ENCODE results near the gene CHCHD5. TPM values are rescaled to one million over a fixed set of nuclear protein-coding genes. Genes with fewer than 3 reads are reported as not detected.

CHCHD5 gene
- total RNA-seq, 1 donor = 10.1 TPM

DNA sequence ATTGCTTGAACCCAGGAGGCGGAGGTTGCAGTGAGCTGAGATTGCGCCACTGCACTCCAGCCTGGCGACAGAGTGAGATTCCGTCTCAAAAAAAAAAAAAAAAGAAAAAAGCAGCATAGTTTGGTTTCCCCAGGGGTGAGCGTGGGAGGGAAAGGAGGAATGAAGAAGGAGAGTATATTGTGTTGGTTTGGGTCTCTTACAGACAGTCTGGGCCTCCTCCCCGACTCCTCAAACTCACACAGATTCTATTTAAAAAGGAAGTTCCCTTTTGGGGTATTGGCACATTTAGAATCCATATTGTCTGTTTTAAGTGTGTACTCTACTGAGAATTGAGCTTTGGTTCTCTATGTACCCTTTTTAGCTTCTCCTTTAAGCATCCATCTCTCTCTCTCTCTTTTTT is 34.0 kb downstream of the CHCHD5 start:
- Histone ChIP-seq H3K4me1 (ENCODE audit: insufficient read depth, low read length) (peaks cover 10% of the 10 kb centered on the region), H3K27ac (ENCODE audit: low read depth, low read length) (no peak overlapping the region), H3K36me3 (ENCODE audit: insufficient read depth, low read length) (no peaks in the 10 kb centered on the region), H3K79me2 (ENCODE audit: insufficient read depth, low read length) (no peaks in the 10 kb centered on the region), H3K27me3 (ENCODE audit: insufficient read depth, low read length) (no peaks in the 10 kb centered on the region), H2AFZ (ENCODE audit: low read length) (no peak overlapping the region), H3K9me3 (ENCODE audit: low read depth, low read length) (no peaks in the 10 kb centered on the region), H3K4me3 (ENCODE audit: insufficient read depth, low read length) (no peak overlapping the region), H3K4me2 (ENCODE audit: insufficient read depth, low read length) (no peak overlapping the region), H4K20me1 (ENCODE audit: insufficient read depth, low read length) (no peaks in the 10 kb centered on the region)
- no peak for DNase-seq (ENCODE audit: insufficient read length, low spot score, missing footprints)
- TF ChIP-seq, protein P1, sequence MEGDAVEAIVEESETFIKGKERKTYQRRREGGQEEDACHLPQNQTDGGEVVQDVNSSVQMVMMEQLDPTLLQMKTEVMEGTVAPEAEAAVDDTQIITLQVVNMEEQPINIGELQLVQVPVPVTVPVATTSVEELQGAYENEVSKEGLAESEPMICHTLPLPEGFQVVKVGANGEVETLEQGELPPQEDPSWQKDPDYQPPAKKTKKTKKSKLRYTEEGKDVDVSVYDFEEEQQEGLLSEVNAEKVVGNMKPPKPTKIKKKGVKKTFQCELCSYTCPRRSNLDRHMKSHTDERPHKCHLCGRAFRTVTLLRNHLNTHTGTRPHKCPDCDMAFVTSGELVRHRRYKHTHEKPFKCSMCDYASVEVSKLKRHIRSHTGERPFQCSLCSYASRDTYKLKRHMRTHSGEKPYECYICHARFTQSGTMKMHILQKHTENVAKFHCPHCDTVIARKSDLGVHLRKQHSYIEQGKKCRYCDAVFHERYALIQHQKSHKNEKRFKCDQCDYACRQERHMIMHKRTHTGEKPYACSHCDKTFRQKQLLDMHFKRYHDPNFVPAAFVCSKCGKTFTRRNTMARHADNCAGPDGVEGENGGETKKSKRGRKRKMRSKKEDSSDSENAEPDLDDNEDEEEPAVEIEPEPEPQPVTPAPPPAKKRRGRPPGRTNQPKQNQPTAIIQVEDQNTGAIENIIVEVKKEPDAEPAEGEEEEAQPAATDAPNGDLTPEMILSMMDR (IDR thresholded peaks at IDR 0.05; ENCODE audit: extremely low read depth, low read depth, low read length) = no peak

- H3K4me2 ChIP-seq (ENCODE audit: insufficient read depth, low read length) = peak overlapping the region; percentile 66
- H3K27me3 ChIP-seq (ENCODE audit: insufficient read depth, low read length) = no peaks in the 10 kb centered on the region
- H3K4me3 ChIP-seq (ENCODE audit: insufficient read depth, low read length) = peak overlapping the region; percentile 23
- H3K4me1 ChIP-seq (ENCODE audit: insufficient read depth, low read length) = peaks cover 35% of the 10 kb centered on the region
- H3K36me3 ChIP-seq (ENCODE audit: insufficient read depth, low read length) = no peaks in the 10 kb centered on the region
- peak overlapping the region; percentile 78 for H3K27ac ChIP-seq (ENCODE audit: low read depth, low read length)
- H2AFZ ChIP-seq (ENCODE audit: low read length) = no peak overlapping the region
- H3K9me3 ChIP-seq (ENCODE audit: low read depth, low read length) = no peaks in the 10 kb centered on the region
- DNase-seq (ENCODE audit: insufficient read length, low spot score, missing footprints) = peak; percentile 41
- no peaks in the 10 kb centered on the region for H4K20me1 ChIP-seq (ENCODE audit: insufficient read depth, low read length)
- H3K79me2 ChIP-seq (ENCODE audit: insufficient read depth, low read length) = no peaks in the 10 kb centered on the region
- TF ChIP-seq, protein P1 (IDR thresholded peaks at IDR 0.05; ENCODE audit: extremely low read depth, low read depth, low read length) = no peak
Measured at GRCh38 chr2:112621790-112622527, 37.5 kb downstream of the CHCHD5 start.

- no peaks in the 10 kb centered on the region for H3K79me2 ChIP-seq (ENCODE audit: insufficient read depth, low read length)
- H3K4me1 ChIP-seq (ENCODE audit: insufficient read depth, low read length) = peaks cover 40% of the 10 kb centered on the region
- no peak overlapping the region for H2AFZ ChIP-seq (ENCODE audit: low read length)
- DNase-seq (ENCODE audit: insufficient read length, low spot score, missing footprints) = no peak
- peak overlapping the region; percentile 66 for H3K4me2 ChIP-seq (ENCODE audit: insufficient read depth, low read length)
- H3K4me3 ChIP-seq (ENCODE audit: insufficient read depth, low read length) = peak overlapping the region; percentile 23
- H3K36me3 ChIP-seq (ENCODE audit: insufficient read depth, low read length) = no peaks in the 10 kb centered on the region
- H3K27ac ChIP-seq (ENCODE audit: low read depth, low read length) = peak overlapping the region; percentile 78
- TF ChIP-seq, protein P1 (IDR thresholded peaks at IDR 0.05; ENCODE audit: extremely low read depth, low read depth, low read length) = no peak
- no peaks in the 10 kb centered on the region for H3K27me3 ChIP-seq (ENCODE audit: insufficient read depth, low read length)
- H4K20me1 ChIP-seq (ENCODE audit: insufficient read depth, low read length) = no peaks in the 10 kb centered on the region
- no peaks in the 10 kb centered on the region for H3K9me3 ChIP-seq (ENCODE audit: low read depth, low read length)
Measured at GRCh38 chr2:112622528-112622849, 38.1 kb downstream of the CHCHD5 start.

DNA sequence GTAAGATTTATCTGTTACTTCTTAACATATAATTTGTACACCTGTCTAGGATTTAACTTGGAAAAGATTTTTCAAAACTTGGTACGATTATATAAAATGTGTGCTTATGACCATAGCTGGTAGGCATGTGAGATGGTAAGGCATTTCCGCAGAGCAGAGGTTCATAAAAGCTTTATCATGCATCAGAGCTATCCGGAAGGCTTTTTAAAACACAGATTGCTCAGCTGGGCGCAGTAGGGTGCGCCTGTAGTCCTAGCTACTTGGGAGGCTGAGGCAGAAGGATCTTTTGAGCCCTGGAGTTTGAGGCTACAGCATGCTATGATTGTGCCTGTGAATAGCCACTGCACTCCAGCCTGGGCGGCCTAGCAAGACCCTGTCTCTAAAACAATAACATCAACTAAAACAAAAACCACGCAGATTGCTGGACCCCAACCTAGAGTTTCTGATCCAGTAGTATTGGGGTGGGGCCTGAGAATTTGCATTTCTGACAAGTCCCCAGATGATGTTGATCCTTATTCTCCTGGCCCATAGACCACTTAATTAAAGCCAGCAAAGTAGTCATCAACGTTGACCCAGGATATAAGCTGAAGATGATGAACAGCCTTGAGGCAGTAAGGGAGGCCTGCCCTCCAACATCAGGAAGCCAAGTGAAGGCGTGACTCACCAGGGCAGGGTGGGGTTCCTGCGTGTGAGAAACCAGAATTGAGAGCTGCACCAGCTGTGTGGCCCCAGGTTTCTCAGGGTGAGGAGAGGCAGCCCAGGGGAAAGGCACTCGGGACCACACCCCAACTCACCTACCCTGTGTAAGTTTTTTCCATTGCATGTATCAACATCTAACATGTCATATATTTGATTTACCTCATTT is 39.7 kb downstream of the CHCHD5 start:
- H3K36me3 ChIP-seq (ENCODE audit: insufficient read depth, low read length) = no peaks in the 10 kb centered on the region
- TF ChIP-seq, protein P1 (IDR thresholded peaks at IDR 0.05; ENCODE audit: extremely low read depth, low read depth, low read length) = no peak
- no peaks in the 10 kb centered on the region for H3K9me3 ChIP-seq (ENCODE audit: low read depth, low read length)
- H3K27ac ChIP-seq (ENCODE audit: low read depth, low read length) = peak overlapping the region; percentile 36
- H3K4me3 ChIP-seq (ENCODE audit: insufficient read depth, low read length) = no peak overlapping the region
- no peaks in the 10 kb centered on the region for H3K27me3 ChIP-seq (ENCODE audit: insufficient read depth, low read length)
- no peaks in the 10 kb centered on the region for H4K20me1 ChIP-seq (ENCODE audit: insufficient read depth, low read length)
- peak overlapping the region; percentile 12 for H3K4me2 ChIP-seq (ENCODE audit: insufficient read depth, low read length)
- H3K4me1 ChIP-seq (ENCODE audit: insufficient read depth, low read length) = peaks cover 54% of the 10 kb centered on the region
- peak; percentile 90 for DNase-seq (ENCODE audit: insufficient read length, low spot score, missing footprints)
- H3K79me2 ChIP-seq (ENCODE audit: insufficient read depth, low read length) = no peaks in the 10 kb centered on the region
- no peak overlapping the region for H2AFZ ChIP-seq (ENCODE audit: low read length)
